A549 (cell line): Measurements from ENCODE around the gene TTC1. TPM values are rescaled to one million over a fixed set of nuclear protein-coding genes. Genes with fewer than 3 reads are reported as not detected.

Source experiments
- ATAC-seq, 2 experiments: fragments of 200-7000 bp in 1 of 2; fragments of >200 bp in 1 of 2; cut with Nextera tagmentation in 1 of 2; cut with Tn5 transposase in 1 of 2; 3 replicates each; pipeline versions ENCODE4 v1.8.0 to v1.9.1; 2018 to 2020; ENCODE audit warnings: mild to moderate bottlenecking in 1 of 2, moderate library complexity in 1 of 2
- CTCF ChIA-PET: fragments of 300-600 bp; sonication (Branson Sonifier 250); formaldehyde crosslinking; extraction: SDS; loops from one replicate; lab custom pipeline; 2021; ENCODE audit warnings: antibody characterized with exemption, inconsistent platforms; lab: Yijun Ruan, JAX
- POLR2A ChIA-PET: fragments of 350-600 bp; formaldehyde crosslinking; extraction: SDS; loops from one replicate; lab custom pipeline; 2021; ENCODE audit warnings: antibody characterized with exemption, inconsistent platforms; lab: Yijun Ruan, JAX
- DNase-seq, 2 experiments: peaks; one replicate each; pipeline versions ENCODE4 v3.0.0 to v3.0.0-alpha.2; 2011 to 2016; ENCODE audit warnings: low read depth in 1 of 2, low spot score in 1 of 2
- FAIRE-seq: peaks from 2 replicates; lab custom pipeline; 2011; peaks lifted over from hg19 to GRCh38; lab: Jason Lieb, UNC
- H3K27ac ChIP-seq, 2 experiments: fragments of >200 bp; sonication (Bioruptor Twin); formaldehyde crosslinking; 3 replicates each; pipeline ENCODE4 v1.5.1; 2016 to 2017
- H3K4me1 ChIP-seq: fragments of >200 bp; sonication (Bioruptor Twin); formaldehyde crosslinking; 3 replicates; pipeline ENCODE4 v1.6.1; 2016
- H3K4me2 ChIP-seq: fragments of >200 bp; sonication (Bioruptor Twin); formaldehyde crosslinking; 3 replicates; pipeline ENCODE4 v1.6.1; 2016
- H3K4me3 ChIP-seq: fragments of >200 bp; sonication (Bioruptor Twin); formaldehyde crosslinking; 3 replicates; pipeline ENCODE4 v1.5.1; 2016
- H3K9me3 ChIP-seq: fragments of >200 bp; sonication (Bioruptor Twin); formaldehyde crosslinking; 3 replicates; pipeline ENCODE4 v1.6.1; 2016
- BHLHE40 ChIP-seq: IDR thresholded peaks from 2 replicates; pipeline ENCODE4 v1.6.1; 2012; ENCODE audit warnings: low read depth, low read length, inconsistent platforms
- CBX2 ChIP-seq: fragments of 200-600 bp; sonication (generic); IDR thresholded peaks from 2 replicates; pipeline ENCODE4 v1.6.1; 2016; ENCODE audit warnings: low read depth, mild to moderate bottlenecking, borderline replicate concordance
- EHF ChIP-seq: fragments of 250-450 bp; sonication (Bioruptor Pico); IDR thresholded peaks from 2 replicates; pipeline ENCODE4 v1.5.0; 2020; ENCODE audit warnings: mild to moderate bottlenecking
- FOSB ChIP-seq: fragments of 250-450 bp; sonication (Bioruptor Pico); IDR thresholded peaks from 2 replicates; pipeline ENCODE4 v1.5.0; 2020; ENCODE audit warnings: mild to moderate bottlenecking, moderate library complexity
- FOXS1 ChIP-seq: fragments of 250-450 bp; sonication (Bioruptor Pico); IDR thresholded peaks from 2 replicates; pipeline ENCODE4 v1.5.0; 2020; ENCODE audit warnings: mild to moderate bottlenecking, moderate library complexity
- GATA3 ChIP-seq: IDR thresholded peaks from 2 replicates; pipeline ENCODE4 v1.6.1; 2012; ENCODE audit warnings: borderline replicate concordance
- HOXB13 ChIP-seq: fragments of 250-450 bp; sonication (Bioruptor Pico); IDR thresholded peaks from 2 replicates; pipeline ENCODE4 v1.5.0; 2020; ENCODE audit warnings: low read depth, mild to moderate bottlenecking, moderate library complexity
- KDM5A ChIP-seq: fragments of 200-600 bp; sonication (generic); IDR thresholded peaks from 2 replicates; pipeline ENCODE4 v1.6.1; 2016; ENCODE audit warnings: antibody characterized with exemption, mild to moderate bottlenecking
- MAFK ChIP-seq: fragments of 450-650 bp; IDR thresholded peaks from 2 replicates; pipeline ENCODE4 v1.6.1; 2014; ENCODE audit not compliant: partially characterized antibody
- MAZ ChIP-seq: fragments of 150-350 bp; IDR thresholded peaks from 2 replicates; pipeline ENCODE4 v1.6.1; 2014; ENCODE audit warnings: antibody characterized with exemption, low read depth, low read length, borderline replicate concordance
- NFE2L2 ChIP-seq: fragments of 150-350 bp; conservative IDR thresholded peaks from 2 replicates; pipeline ENCODE4 v1.6.1; 2014; ENCODE audit warnings: low read length
- PHF8 ChIP-seq: fragments of 200-600 bp; sonication (generic); IDR thresholded peaks from 2 replicates; pipeline ENCODE4 v1.6.1; 2016; ENCODE audit warnings: low read depth, mild to moderate bottlenecking, antibody characterized with exemption, moderate library complexity, borderline replicate concordance
- POLR2A ChIP-seq: IDR thresholded peaks from 2 replicates; pipeline ENCODE4 v1.6.1; 2012; ENCODE audit warnings: mild to moderate bottlenecking, low read length
- RCOR1 ChIP-seq: fragments of 150-350 bp; IDR thresholded peaks from 2 replicates; pipeline ENCODE4 v1.6.1; 2014; ENCODE audit warnings: antibody characterized with exemption, low read length, low read depth
- RFX5 ChIP-seq: fragments of 450-650 bp; IDR thresholded peaks from 2 replicates; pipeline ENCODE4 v1.7.1; 2014; ENCODE audit warnings: antibody characterized with exemption, mild to moderate bottlenecking, moderate library complexity
- SMC3 ChIP-seq: fragments of >200 bp; sonication (Bioruptor Twin); formaldehyde crosslinking; IDR thresholded peaks from 3 replicates; pipeline ENCODE4 v1.6.1; 2018; ENCODE audit warnings: inconsistent platforms
- TFCP2L1 ChIP-seq: fragments of 250-450 bp; sonication (Bioruptor Pico); IDR thresholded peaks from 2 replicates; pipeline ENCODE4 v1.5.0; 2021; ENCODE audit warnings: mild to moderate bottlenecking
- ZFP36 ChIP-seq: fragments of 450-650 bp; IDR thresholded peaks from 2 replicates; pipeline ENCODE4 v1.6.1; 2014; ENCODE audit warnings: borderline replicate concordance; ENCODE audit not compliant: partially characterized antibody
- whole genome bisulfite sequencing: methylation state at CpG from one replicate; pipeline ENCODE4 v1.1.6; 2017; ENCODE audit errors: missing lambda C conversion rate; 5-methylcytosine and 5-hydroxymethylcytosine counted together
- polyA plus RNA-seq, 4 experiments: library from polyadenylated mRNA; depleted of rRNA in 3 of 4; stranded (reverse); fragments of >200 nt; fragmentation: RNase III in 1 of 4; extraction: RNeasy Plus Mini Kit Qiagen cat#74134 plus additional on column Dnase treatment in 1 of 4; gene quantifications; 2 replicates in 3 of 4; 3 replicates in 1 of 4; pipeline ENCODE4 v1.2.3, GENCODE V29; 2011 to 2017
- TF ChIP-seq, protein P1 (sequence below): IDR thresholded peaks from 2 replicates; pipeline ENCODE4 v1.6.1; 2012
- TF ChIP-seq, protein P2 (sequence below): fragments of 250-450 bp; sonication (Bioruptor Pico); IDR thresholded peaks from 2 replicates; pipeline ENCODE4 v1.5.0; 2021; ENCODE audit warnings: mild to moderate bottlenecking, moderate library complexity, borderline replicate concordance
- TF ChIP-seq, protein P3 (sequence below): fragments of 150-350 bp; IDR thresholded peaks from 2 replicates; pipeline ENCODE4 v1.6.1; 2014; ENCODE audit warnings: low read depth, mild to moderate bottlenecking, low read length
- TF ChIP-seq, protein P4 (sequence below): fragments of >200 bp; sonication (Bioruptor Twin); formaldehyde crosslinking; IDR thresholded peaks from 3 replicates; pipeline ENCODE4 v1.5.1; 2016

TTC1 gene
- polyA plus RNA-seq, 2 of the 4 experiments (the other 2 are of a cell fraction): 64.9 to 79.7 TPM

DNA sequence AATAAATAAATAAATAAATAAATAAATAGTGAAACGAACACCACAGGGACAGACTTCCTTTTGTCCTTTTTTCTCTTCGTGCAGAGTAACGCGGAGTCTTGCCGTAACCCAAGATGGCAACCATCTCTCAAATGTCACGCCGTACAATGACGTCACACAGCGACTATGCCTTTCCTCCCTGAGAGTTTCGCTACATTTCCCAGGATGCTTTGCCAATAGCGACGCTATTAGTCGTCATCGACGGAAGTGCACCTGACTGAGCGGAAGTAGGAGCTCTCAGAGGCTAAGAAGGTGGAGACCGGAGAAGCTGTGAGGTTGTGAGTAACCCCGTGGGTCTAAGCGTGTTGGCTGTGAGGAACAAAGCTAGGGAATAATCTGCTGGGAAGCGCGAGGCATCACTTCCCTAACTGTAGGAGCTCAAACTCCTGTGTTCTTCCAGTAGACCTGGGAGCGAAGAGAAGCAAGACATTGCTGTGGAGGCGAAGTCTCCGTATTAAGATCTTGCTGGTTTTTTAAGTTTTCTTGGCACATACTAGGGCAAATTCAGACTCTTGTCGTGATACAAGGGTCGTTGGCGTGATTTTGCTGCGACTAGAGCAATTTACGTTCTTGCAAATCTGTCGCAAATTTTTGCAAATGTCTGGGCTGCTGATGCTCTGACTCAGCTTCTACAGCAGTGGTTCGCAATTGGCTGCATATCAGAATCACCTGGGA lies at the start of gene TTC1 (continued):
- no peak for TF ChIP-seq RCOR1
- peak; percentile 89; the same call in 1 of the 2 replicates for TF ChIP-seq PHF8

DNA sequence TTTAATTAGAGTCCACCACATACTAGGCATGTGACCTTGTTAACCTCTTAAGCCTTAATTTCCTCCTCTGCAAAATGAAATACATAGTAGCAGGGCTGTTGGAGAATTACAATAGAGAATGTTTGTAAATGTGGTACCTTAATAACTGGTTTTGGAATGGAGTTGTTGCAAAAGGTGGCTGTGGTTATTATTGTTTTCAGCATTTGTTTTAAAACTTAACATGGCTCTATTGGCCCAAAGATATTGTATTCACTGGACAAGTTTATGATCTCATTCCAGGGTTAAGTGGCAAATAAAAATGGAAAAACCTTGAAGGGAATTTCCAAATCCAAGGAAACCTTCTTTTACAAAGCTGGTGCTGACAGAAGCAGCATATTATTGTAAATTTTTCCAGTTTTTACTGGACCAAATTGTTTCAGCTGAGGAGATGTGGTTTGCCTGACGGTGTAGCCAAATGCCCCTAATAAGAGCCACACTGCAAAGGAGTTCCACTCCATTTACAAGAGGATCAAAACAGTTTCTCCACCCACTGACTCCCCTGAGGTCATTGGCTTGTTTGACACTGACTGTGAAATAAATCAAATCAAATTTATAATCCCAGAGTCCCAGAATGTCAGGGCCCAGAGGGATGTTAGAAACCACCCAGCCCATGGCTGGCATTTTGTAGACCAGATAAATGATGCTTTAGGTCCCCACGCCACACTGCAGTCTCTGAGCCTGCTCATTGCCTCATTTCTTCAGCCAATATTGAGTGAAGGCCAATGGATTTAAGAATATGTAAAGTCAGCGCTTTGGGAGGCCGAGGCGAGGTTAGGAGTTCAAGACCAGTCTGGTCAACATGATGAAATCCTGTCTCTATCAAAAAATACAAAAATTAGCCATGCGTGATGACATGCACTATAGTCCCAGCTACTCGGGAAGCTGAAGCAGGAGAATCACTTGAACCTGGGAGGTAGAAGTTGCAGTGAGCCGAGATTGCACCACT lies 47.5 kb upstream of the TTC1 start:
- no peak overlapping the region for H3K27ac ChIP-seq
- ATAC-seq: 0 out of 6 replicates have a peak, but pooled peaks of 1 of the 2 experiments have one; percentile 13
- no peak overlapping the region for H3K4me2 ChIP-seq
- H3K9me3 ChIP-seq: no peaks in the 10 kb centered on the region
- ChIA-PET POLR2A (no interaction called here), CTCF (interaction anchor here (1.3 kb wide), 1 partner anchor 8 kb away, joined by 6 read pairs; no protein-coding TSS in a partner anchor)
- no peak overlapping the region for H3K4me3 ChIP-seq
- 93% methylated on average over 8 of the region's 8 CpGs for WGBS
- TF ChIP-seq BHLHE40: no peak
- TF ChIP-seq MAFK: peak; percentile 75
- TF ChIP-seq HOXB13 (CRISPR knock-in tag): no peak
- no peak for TF ChIP-seq GATA3
- no peak for TF ChIP-seq TFCP2L1 (CRISPR knock-in tag)
- no peak for TF ChIP-seq FOXS1
- TF ChIP-seq CBX2: no peak
- no peak for TF ChIP-seq FOSB
- FAIRE-seq: no peak
- DNase-seq: no peak
- peaks cover 15% of the 10 kb centered on the region for H3K4me1 ChIP-seq

DNA sequence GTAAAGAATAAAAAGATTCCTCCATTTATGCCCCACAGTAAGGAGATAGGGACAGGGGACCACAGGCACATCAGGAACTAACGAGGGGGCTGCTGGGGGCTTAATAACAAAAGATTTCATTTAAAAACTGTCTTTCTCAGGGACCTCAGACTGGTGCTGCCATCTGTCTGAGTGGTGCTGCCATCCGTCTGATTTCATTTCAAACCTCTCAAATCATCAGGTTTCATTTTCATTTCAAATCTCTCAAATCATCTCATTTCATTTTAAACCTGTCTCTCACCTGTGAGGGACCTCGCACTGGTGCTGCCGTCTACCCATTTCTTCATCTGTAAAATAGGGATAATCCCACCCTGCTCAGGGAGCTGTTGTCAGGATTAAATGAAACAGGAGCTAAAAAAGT lies 46.7 kb upstream of the TTC1 start:
- H3K9me3 ChIP-seq: no peaks in the 10 kb centered on the region
- DNase-seq (no peak), ATAC-seq (no peak), FAIRE-seq (no peak)
- TF ChIP-seq NFE2L2 (no peak), ZFP36 (no peak)
- ChIA-PET POLR2A (no interaction called here), CTCF (interaction anchor here (1.1 to 1.3 kb wide), 2 partner anchors 8 to 11 kb away, joined by 4 to 6 read pairs; no protein-coding TSS in a partner anchor)
- peaks cover 15% of the 10 kb centered on the region for H3K4me1 ChIP-seq
- no peak overlapping the region for H3K4me3 ChIP-seq
- H3K27ac ChIP-seq: no peak overlapping the region
- H3K4me2 ChIP-seq: no peak overlapping the region
- 89% methylated on average over 4 of the region's 4 CpGs for WGBS

DNA sequence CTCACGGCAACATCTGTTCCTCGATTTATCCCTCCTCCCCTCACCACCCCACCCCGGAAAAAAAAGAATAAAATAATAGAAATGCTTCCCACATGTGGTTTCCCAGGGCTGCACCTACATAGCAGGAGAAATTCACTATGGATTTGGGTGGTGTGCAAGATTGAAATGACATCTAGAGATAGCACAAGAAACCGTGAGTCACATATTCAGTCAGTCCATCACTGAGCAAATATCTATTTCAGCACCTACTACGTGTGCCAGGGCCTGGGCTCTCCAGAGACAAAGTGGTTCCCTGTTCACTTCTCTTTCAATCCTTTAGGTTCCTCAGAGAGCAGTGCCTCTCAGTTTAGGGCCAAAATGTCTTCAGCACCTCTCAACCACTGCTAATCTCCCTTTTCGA lies 45.0 kb upstream of the TTC1 start:
- no peak for DNase-seq
- FAIRE-seq: no peak
- H3K4me2 ChIP-seq: no peak overlapping the region
- H3K4me1 ChIP-seq: peaks cover 11% of the 10 kb centered on the region
- TF ChIP-seq EHF (CRISPR knock-in tag): no peak
- TF ChIP-seq, protein P1, sequence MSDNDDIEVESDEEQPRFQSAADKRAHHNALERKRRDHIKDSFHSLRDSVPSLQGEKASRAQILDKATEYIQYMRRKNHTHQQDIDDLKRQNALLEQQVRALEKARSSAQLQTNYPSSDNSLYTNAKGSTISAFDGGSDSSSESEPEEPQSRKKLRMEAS: no peak
- TF ChIP-seq, protein P2, sequence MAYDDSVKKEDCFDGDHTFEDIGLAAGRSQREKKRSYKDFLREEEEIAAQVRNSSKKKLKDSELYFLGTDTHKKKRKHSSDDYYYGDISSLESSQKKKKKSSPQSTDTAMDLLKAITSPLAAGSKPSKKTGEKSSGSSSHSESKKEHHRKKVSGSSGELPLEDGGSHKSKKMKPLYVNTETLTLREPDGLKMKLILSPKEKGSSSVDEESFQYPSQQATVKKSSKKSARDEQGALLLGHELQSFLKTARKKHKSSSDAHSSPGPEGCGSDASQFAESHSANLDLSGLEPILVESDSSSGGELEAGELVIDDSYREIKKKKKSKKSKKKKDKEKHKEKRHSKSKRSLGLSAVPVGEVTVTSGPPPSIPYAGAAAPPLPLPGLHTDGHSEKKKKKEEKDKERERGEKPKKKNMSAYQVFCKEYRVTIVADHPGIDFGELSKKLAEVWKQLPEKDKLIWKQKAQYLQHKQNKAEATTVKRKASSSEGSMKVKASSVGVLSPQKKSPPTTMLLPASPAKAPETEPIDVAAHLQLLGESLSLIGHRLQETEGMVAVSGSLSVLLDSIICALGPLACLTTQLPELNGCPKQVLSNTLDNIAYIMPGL (CRISPR knock-in tag): no peak
- no peak for TF ChIP-seq SMC3
- TF ChIP-seq, protein P3, sequence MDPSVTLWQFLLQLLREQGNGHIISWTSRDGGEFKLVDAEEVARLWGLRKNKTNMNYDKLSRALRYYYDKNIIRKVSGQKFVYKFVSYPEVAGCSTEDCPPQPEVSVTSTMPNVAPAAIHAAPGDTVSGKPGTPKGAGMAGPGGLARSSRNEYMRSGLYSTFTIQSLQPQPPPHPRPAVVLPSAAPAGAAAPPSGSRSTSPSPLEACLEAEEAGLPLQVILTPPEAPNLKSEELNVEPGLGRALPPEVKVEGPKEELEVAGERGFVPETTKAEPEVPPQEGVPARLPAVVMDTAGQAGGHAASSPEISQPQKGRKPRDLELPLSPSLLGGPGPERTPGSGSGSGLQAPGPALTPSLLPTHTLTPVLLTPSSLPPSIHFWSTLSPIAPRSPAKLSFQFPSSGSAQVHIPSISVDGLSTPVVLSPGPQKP: no peak
- TF ChIP-seq, protein P4, sequence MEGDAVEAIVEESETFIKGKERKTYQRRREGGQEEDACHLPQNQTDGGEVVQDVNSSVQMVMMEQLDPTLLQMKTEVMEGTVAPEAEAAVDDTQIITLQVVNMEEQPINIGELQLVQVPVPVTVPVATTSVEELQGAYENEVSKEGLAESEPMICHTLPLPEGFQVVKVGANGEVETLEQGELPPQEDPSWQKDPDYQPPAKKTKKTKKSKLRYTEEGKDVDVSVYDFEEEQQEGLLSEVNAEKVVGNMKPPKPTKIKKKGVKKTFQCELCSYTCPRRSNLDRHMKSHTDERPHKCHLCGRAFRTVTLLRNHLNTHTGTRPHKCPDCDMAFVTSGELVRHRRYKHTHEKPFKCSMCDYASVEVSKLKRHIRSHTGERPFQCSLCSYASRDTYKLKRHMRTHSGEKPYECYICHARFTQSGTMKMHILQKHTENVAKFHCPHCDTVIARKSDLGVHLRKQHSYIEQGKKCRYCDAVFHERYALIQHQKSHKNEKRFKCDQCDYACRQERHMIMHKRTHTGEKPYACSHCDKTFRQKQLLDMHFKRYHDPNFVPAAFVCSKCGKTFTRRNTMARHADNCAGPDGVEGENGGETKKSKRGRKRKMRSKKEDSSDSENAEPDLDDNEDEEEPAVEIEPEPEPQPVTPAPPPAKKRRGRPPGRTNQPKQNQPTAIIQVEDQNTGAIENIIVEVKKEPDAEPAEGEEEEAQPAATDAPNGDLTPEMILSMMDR: no peak
- TF ChIP-seq RCOR1: no peak
- TF ChIP-seq MAZ: no peak
- TF ChIP-seq RFX5: no peak
- TF ChIP-seq POLR2A: no peak
- no peak for TF ChIP-seq KDM5A
- POLR2A ChIA-PET: no interaction called here
- no peak for ATAC-seq
- 83% methylated on average over 6 of the region's 6 CpGs for WGBS
- H3K27ac ChIP-seq: no peak overlapping the region
- no peak overlapping the region for H3K4me3 ChIP-seq
- no peaks in the 10 kb centered on the region for H3K9me3 ChIP-seq
- CTCF ChIA-PET: interaction anchor here (0.8 to 1.9 kb wide), 7 partner anchors 16 to 522 kb away, joined by 3 to 8 read pairs (median 3); no protein-coding TSS in a partner anchor
